ENCODE results near the gene TMEM63A.
A peak's percentile ranks its signal among the peaks of the same experiment; 100 is the strongest.
"Not testable (repeated sequence)": the region's sequence is repeated elsewhere in the genome, so short reads cannot be mapped to it uniquely, and the experiment has no call there.

The TMEM63A gene

GRCh38 chr1:225881959-225882693, at the start of gene TMEM63A:
TMEM63A (minus strand) TSS chr1:225882380; CDS start chr1:225877580, 4,800 bp downstream.
- DNase-seq (ENCODE audit: low read depth), result peak; percentile 74

- no peak for DNase-seq (ENCODE audit: low read depth)
Observed at GRCh38 chr1:225931270-225932136, 49.3 kb upstream of the TMEM63A start.

GRCh38 chr1:225930566-225930965, 48.4 kb upstream of the TMEM63A start:
- DNase-seq (ENCODE audit: low read depth), result no peak

- not testable (repeated sequence) for DNase-seq (ENCODE audit: low read depth)
Observed at GRCh38 chr1:225929462-225929861, 47.3 kb upstream of the TMEM63A start.

- DNase-seq (ENCODE audit: low read depth), result no peak
Observed at GRCh38 chr1:225928186-225929175, 46.3 kb upstream of the TMEM63A start.

GRCh38 chr1:225926551-225927113, 44.5 kb upstream of the TMEM63A start:
- peak; percentile 33 for DNase-seq (ENCODE audit: low read depth)

GRCh38 chr1:225923692-225924555, 41.7 kb upstream of the TMEM63A start, which contains the start of gene PYCR2:
PYCR2 (minus strand) TSS chr1:225924250; CDS start chr1:225924110, 140 bp downstream.
- peak; percentile 97 for DNase-seq (ENCODE audit: low read depth)

GRCh38 chr1:225923381-225923691, 41.2 kb upstream of the TMEM63A start:
- no peak for DNase-seq (ENCODE audit: low read depth)

GRCh38 chr1:225921734-225922709, 39.8 kb upstream of the TMEM63A start:
- no peak for DNase-seq (ENCODE audit: low read depth)

GRCh38 chr1:225919906-225920305, 37.7 kb upstream of the TMEM63A start:
- peak; percentile 83 for DNase-seq (ENCODE audit: low read depth)

GRCh38 chr1:225918280-225918679, 36.1 kb upstream of the TMEM63A start:
- DNase-seq (ENCODE audit: low read depth), result no peak

GRCh38 chr1:225917536-225917935, 35.4 kb upstream of the TMEM63A start:
- DNase-seq (ENCODE audit: low read depth), result peak; percentile 31

GRCh38 chr1:225917101-225917500, 34.9 kb upstream of the TMEM63A start:
- no peak for DNase-seq (ENCODE audit: low read depth)

- no peak for DNase-seq (ENCODE audit: low read depth)
Observed at GRCh38 chr1:225915538-225915991, 33.4 kb upstream of the TMEM63A start.

- DNase-seq (ENCODE audit: low read depth), result no peak
Observed at GRCh38 chr1:225914947-225915346, 32.8 kb upstream of the TMEM63A start.

- DNase-seq (ENCODE audit: low read depth), result no peak
Observed at GRCh38 chr1:225914391-225914790, 32.2 kb upstream of the TMEM63A start.

- DNase-seq (ENCODE audit: low read depth), result peak; percentile 26
Observed at GRCh38 chr1:225911191-225912130, 29.3 kb upstream of the TMEM63A start.

- no peak for DNase-seq (ENCODE audit: low read depth)
Observed at GRCh38 chr1:225909477-225909876, 27.3 kb upstream of the TMEM63A start.
